Skin epidermis (tissue), 12 donors: ENCODE data around the gene TAS2R9.
"Not testable (repeated sequence)": the region's sequence is repeated elsewhere in the genome, so short reads cannot be mapped to it uniquely, and the experiment has no call there.

Experiments
- H3K27ac ChIP-seq, 21 experiments: fragments of 200-600 bp; sonication (generic) in 11 of 21; one replicate each; pipeline ENCODE4 v1.5.0; 2020; ENCODE audit warnings: mild to moderate bottlenecking in 3 of 21, inconsistent platforms in 2 of 21, moderate library complexity in 2 of 21
- H3K4me3 ChIP-seq, 7 experiments: fragments of 200-600 bp; sonication (generic) in 2 of 7; one replicate each; pipeline ENCODE4 v1.5.0; 2020; ENCODE audit warnings: inconsistent platforms in 2 of 7, mild to moderate bottlenecking in 2 of 7, moderate library complexity in 1 of 7

Gene TAS2R9

GRCh38 chr12:10810068-10810467 lies at the start of gene TAS2R9:
Gene TAS2R9, minus strand, starts transcription at chr12:10810168. Its CDS starts 93 bp downstream, at chr12:10810075.
- Histone ChIP-seq H3K4me3 (no peak within 1 kb of the TSS), H3K27ac (no peak within 1 kb of the TSS)

- Histone ChIP-seq H3K27ac (no peak overlapping the region), H3K4me3 (no peak overlapping the region)
These were observed 45.8 kb upstream of the TAS2R9 start for GRCh38 chr12:10855807-10856206.

- H3K27ac ChIP-seq, result no peak overlapping the region
- no peak overlapping the region for H3K4me3 ChIP-seq
These were observed 43.8 kb upstream of the TAS2R9 start for GRCh38 chr12:10853776-10854175.

- no peak overlapping the region for H3K27ac ChIP-seq
- H3K4me3 ChIP-seq, result no peak overlapping the region
These were observed 41.4 kb upstream of the TAS2R9 start for GRCh38 chr12:10851243-10851858.

- no peak within 1 kb of the TSS for H3K27ac ChIP-seq
These were observed 39.5 kb upstream of the TAS2R9 start, which contains the start of gene PRR4 for GRCh38 chr12:10849425-10849878. Gene PRR4, minus strand, starts transcription at chr12:10849475. Its CDS starts 38 bp downstream, at chr12:10849437.

GRCh38 chr12:10847744-10848143 lies 37.8 kb upstream of the TAS2R9 start:
- Histone ChIP-seq H3K4me3 (no peak overlapping the region), H3K27ac (no peak overlapping the region)

More at GRCh38 chr12:10849425-10849878, 39.5 kb upstream of the TAS2R9 start, which contains the start of gene PRR4:
- no peak within 1 kb of the TSS for H3K4me3 ChIP-seq

GRCh38 chr12:10842862-10843261 lies 32.9 kb upstream of the TAS2R9 start:
- no peak overlapping the region for H3K4me3 ChIP-seq
- H3K27ac ChIP-seq, result no peak overlapping the region

- no peak overlapping the region for H3K4me3 ChIP-seq
- H3K27ac ChIP-seq, result no peak overlapping the region
These were observed 28.5 kb upstream of the TAS2R9 start for GRCh38 chr12:10838461-10838860.

GRCh38 chr12:10829994-10830393 lies 20.0 kb upstream of the TAS2R9 start:
- Histone ChIP-seq H3K27ac (no peak overlapping the region), H3K4me3 (no peak overlapping the region)

- Histone ChIP-seq H3K27ac (no peak within 1 kb of the TSS), H3K4me3 (no peak within 1 kb of the TSS)
These were observed 16.3 kb upstream of the TAS2R9 start, which contains the start of gene TAS2R10 for GRCh38 chr12:10826258-10826657. Gene TAS2R10, minus strand, starts transcription at chr12:10826358. Its CDS starts 89 bp downstream, at chr12:10826269.

- Histone ChIP-seq H3K27ac (no peak overlapping the region), H3K4me3 (no peak overlapping the region)
These were observed 15.0 kb upstream of the TAS2R9 start for GRCh38 chr12:10824957-10825356.

- Histone ChIP-seq H3K27ac (no peak overlapping the region), H3K4me3 (no peak overlapping the region)
These were observed 2.0 kb upstream of the TAS2R9 start for GRCh38 chr12:10811883-10812536.

- Histone ChIP-seq H3K27ac (no peak within 1 kb of the TSS), H3K4me3 (no peak within 1 kb of the TSS)
These were observed 2.8 kb downstream of the TAS2R9 start, which contains the start of gene TAS2R8 for GRCh38 chr12:10807186-10807585. Gene TAS2R8, minus strand, starts transcription at chr12:10807286. Its CDS starts 306 bp downstream, at chr12:10806980.

GRCh38 chr12:10802587-10802986 lies 7.4 kb downstream of the TAS2R9 start, which contains the start of gene TAS2R7:
Gene TAS2R7, minus strand, starts transcription at chr12:10802627. Its CDS starts 57 bp downstream, at chr12:10802570.
- H3K4me3 ChIP-seq, result no peak within 1 kb of the TSS

GRCh38 chr12:10801741-10802140 lies 8.2 kb downstream of the TAS2R9 start:
- H3K27ac ChIP-seq, result no peak overlapping the region
- H3K4me3 ChIP-seq, result no peak overlapping the region

More at GRCh38 chr12:10802587-10802986, 7.4 kb downstream of the TAS2R9 start, which contains the start of gene TAS2R7:
- no peak within 1 kb of the TSS for H3K27ac ChIP-seq

- no peak overlapping the region for H3K27ac ChIP-seq
- no peak overlapping the region for H3K4me3 ChIP-seq
These were observed 15.7 kb downstream of the TAS2R9 start for GRCh38 chr12:10794222-10794621.

GRCh38 chr12:10791769-10792168 lies 18.2 kb downstream of the TAS2R9 start:
- not testable (repeated sequence) for H3K27ac ChIP-seq

GRCh38 chr12:10783252-10783651 lies 26.7 kb downstream of the TAS2R9 start:
- no peak overlapping the region for H3K27ac ChIP-seq
- no peak overlapping the region for H3K4me3 ChIP-seq

More at GRCh38 chr12:10791769-10792168, 18.2 kb downstream of the TAS2R9 start:
- not testable (repeated sequence) for H3K4me3 ChIP-seq

GRCh38 chr12:10779103-10779502 lies 30.9 kb downstream of the TAS2R9 start:
- H3K27ac ChIP-seq, result no peak overlapping the region
- H3K4me3 ChIP-seq, result no peak overlapping the region

- Histone ChIP-seq H3K4me3 (no peak overlapping the region), H3K27ac (no peak overlapping the region)
These were observed 38.7 kb downstream of the TAS2R9 start for GRCh38 chr12:10771132-10771733.
